Stomach (tissue), 4 donors: ENCODE measurements around the gene KCNQ4.

ENCODE experiments used
- EP300 ChIP-seq: sonication (generic); formaldehyde crosslinking; IDR thresholded peaks from one replicate; pipeline ENCODE4 v1.6.1; 2017; ENCODE audit warnings: antibody characterized with exemption
- POLR2A ChIP-seq, 4 donors: fragments of 450-650 bp; IDR thresholded peaks; one replicate each; pipeline ENCODE4 v1.6.1; 2016; ENCODE audit warnings: antibody characterized with exemption in 4 of 4, control low read depth in 2 of 4, mild to moderate bottlenecking in 1 of 4, moderate library complexity in 1 of 4
- POLR2AphosphoS5 ChIP-seq, 3 donors: sonication (generic); formaldehyde crosslinking; IDR thresholded peaks; one replicate each; pipeline ENCODE4 v1.6.1; 2016; ENCODE audit warnings: antibody characterized with exemption in 3 of 3
- TF ChIP-seq, protein P1 (sequence below), 7 experiments: fragments of 450-650 bp in 4 of 7; fragments of 200-600 bp in 3 of 7; sonication (generic) in 3 of 7; IDR thresholded peaks; one replicate each; pipeline ENCODE4 v1.5.1; 2016 to 2019; ENCODE audit warnings: antibody characterized with exemption in 7 of 7, control low read depth in 2 of 7, mild to moderate bottlenecking in 1 of 7

DNA sequence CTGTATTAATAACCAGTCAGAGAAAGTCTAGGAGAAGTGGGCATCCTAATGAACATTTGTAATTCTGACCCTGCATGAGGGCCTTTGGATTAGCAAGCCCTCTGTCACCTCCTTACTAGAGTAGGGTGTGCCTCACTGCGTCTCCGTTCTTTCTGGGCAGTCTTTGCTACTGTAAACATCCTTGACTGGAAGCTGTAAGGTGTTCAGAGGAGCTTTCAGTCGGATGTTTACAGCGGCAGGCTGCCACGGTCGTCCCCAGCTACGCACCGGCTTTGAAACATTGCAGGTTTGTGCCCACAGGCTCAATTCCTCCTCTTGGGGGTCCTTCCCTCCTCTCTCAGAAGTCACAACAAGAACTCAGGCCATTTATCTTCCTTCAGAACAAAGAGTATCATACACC, 29.4 kb upstream of the KCNQ4 start:
- TF ChIP-seq, protein P1, sequence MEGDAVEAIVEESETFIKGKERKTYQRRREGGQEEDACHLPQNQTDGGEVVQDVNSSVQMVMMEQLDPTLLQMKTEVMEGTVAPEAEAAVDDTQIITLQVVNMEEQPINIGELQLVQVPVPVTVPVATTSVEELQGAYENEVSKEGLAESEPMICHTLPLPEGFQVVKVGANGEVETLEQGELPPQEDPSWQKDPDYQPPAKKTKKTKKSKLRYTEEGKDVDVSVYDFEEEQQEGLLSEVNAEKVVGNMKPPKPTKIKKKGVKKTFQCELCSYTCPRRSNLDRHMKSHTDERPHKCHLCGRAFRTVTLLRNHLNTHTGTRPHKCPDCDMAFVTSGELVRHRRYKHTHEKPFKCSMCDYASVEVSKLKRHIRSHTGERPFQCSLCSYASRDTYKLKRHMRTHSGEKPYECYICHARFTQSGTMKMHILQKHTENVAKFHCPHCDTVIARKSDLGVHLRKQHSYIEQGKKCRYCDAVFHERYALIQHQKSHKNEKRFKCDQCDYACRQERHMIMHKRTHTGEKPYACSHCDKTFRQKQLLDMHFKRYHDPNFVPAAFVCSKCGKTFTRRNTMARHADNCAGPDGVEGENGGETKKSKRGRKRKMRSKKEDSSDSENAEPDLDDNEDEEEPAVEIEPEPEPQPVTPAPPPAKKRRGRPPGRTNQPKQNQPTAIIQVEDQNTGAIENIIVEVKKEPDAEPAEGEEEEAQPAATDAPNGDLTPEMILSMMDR (IDR thresholded peaks at IDR 0.05) = no peak
- TF ChIP-seq EP300 (no peak), POLR2A (IDR thresholded peaks at IDR 0.05) (no peak), POLR2AphosphoS5 (IDR thresholded peaks at IDR 0.05) (peak in 1 of 3 donors; percentile 6)
